Suprapubic skin (tissue), 4 donors: Measurements from ENCODE around the gene ETFA.

Experiments
- POLR2A ChIP-seq, 2 donors: fragments of 450-650 bp; IDR thresholded peaks; one replicate each; pipeline ENCODE4 v1.6.1; 2017; ENCODE audit warnings: antibody characterized with exemption in 2 of 2, mild to moderate bottlenecking in 2 of 2, moderate library complexity in 2 of 2
- POLR2AphosphoS5 ChIP-seq, 3 donors: sonication (generic); formaldehyde crosslinking; IDR thresholded peaks; one replicate each; pipeline ENCODE4 v1.6.1; 2017; ENCODE audit warnings: antibody characterized with exemption in 3 of 3
- TF ChIP-seq, protein P1 (sequence below), 2 donors: fragments of 200-600 bp in 1 of 2; fragments of 450-650 bp in 1 of 2; sonication (generic) in 1 of 2; IDR thresholded peaks; one replicate each; pipeline ENCODE4 v1.5.1; 2016 to 2019; ENCODE audit warnings: antibody characterized with exemption in 2 of 2, mild to moderate bottlenecking in 1 of 2, moderate library complexity in 1 of 2

DNA sequence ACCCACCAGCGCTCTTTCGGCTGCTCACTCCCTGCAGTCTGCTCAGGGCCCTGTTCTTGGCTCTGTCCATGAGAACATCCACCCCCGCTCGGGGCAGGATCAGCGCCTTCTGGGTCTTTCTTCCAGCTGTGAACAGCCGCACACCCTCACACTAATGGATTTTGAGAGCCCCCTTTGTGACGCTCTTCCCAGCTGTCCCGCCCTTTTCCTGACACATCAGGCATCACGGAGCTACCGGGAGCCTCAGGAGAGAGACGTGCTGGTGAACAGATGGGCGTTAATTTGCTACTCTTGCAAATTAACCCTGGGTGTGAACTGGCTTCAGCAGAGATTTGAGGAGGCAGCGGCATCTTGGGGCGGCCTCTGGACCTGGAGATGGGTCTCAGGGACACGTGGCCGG lies 138.5 kb downstream of the ETFA start:
- TF ChIP-seq, protein P1, sequence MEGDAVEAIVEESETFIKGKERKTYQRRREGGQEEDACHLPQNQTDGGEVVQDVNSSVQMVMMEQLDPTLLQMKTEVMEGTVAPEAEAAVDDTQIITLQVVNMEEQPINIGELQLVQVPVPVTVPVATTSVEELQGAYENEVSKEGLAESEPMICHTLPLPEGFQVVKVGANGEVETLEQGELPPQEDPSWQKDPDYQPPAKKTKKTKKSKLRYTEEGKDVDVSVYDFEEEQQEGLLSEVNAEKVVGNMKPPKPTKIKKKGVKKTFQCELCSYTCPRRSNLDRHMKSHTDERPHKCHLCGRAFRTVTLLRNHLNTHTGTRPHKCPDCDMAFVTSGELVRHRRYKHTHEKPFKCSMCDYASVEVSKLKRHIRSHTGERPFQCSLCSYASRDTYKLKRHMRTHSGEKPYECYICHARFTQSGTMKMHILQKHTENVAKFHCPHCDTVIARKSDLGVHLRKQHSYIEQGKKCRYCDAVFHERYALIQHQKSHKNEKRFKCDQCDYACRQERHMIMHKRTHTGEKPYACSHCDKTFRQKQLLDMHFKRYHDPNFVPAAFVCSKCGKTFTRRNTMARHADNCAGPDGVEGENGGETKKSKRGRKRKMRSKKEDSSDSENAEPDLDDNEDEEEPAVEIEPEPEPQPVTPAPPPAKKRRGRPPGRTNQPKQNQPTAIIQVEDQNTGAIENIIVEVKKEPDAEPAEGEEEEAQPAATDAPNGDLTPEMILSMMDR (IDR thresholded peaks at IDR 0.05): no peak
- TF ChIP-seq POLR2A (IDR thresholded peaks at IDR 0.05) (no peak), POLR2AphosphoS5 (IDR thresholded peaks at IDR 0.05) (no peak)
